GM19035 (cell line): ENCODE data around the gene CABLES1.
"Not testable (repeated sequence)": the region's sequence is repeated elsewhere in the genome, so short reads cannot be mapped to it uniquely, and the experiment has no call there.

Experiments
- ATAC-seq: cut with Tn5 transposase; IDR thresholded peaks from one replicate; pipeline ENCODE4 v1.9.1; 2021; ENCODE audit not compliant: unreplicated experiment

The CABLES1 gene

DNA sequence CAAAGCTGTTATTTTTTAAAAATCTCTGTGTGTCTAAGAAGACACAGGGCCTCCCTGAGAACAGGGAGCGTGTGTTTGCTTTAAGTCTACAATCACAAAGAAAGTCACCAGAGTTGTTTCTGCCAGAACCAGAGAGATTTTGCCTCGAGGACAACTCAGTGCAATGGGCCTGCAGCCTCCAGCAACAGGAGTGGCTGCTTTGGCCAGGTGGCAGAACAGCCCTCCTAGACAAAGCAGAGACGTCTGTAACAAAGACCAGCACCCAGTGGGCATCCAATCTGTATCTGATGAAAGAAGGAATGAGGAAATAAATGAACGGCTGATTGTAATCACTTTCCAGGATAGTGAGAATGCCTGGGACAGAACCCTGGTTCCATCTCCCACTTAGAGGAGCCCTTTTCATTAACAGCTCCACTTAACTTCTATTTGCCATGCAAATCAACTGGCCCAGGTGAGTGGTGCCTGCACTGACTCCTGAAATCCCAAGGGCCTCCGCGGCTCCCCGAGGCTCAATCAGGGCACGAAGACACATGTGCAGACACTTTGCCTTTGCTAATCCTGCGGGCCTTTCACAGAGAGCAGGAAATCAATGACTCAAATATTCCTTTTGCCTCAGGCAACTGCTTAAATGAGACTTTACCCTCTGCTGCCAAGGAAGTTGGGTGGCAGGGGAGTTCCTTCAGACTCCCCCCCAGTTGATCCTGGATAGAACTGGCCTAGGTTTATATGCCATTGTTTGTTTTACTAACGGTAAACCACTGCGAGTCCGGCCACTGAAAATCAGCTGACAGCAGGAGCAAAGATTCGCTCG is 146.5 kb downstream of the CABLES1 start:
- ATAC-seq: no peak

DNA sequence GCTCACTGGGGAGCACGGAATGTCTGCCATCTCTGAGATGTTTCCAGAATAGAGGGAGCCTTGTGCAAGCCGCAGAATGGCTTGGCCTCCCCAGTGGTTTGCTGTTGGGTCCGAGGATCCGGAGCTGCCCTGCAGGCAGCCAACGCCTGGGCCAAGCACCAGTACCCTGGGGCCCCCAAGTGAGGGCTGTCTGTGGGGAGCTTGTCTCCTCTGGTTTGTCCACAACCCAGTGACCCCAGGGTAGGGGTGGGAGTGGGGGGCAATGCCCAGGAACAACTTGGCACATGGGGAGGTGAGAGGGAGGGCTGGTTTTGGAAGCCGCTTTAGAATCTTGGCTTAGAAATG is 147.1 kb downstream of the CABLES1 start:
- ATAC-seq: no peak

DNA sequence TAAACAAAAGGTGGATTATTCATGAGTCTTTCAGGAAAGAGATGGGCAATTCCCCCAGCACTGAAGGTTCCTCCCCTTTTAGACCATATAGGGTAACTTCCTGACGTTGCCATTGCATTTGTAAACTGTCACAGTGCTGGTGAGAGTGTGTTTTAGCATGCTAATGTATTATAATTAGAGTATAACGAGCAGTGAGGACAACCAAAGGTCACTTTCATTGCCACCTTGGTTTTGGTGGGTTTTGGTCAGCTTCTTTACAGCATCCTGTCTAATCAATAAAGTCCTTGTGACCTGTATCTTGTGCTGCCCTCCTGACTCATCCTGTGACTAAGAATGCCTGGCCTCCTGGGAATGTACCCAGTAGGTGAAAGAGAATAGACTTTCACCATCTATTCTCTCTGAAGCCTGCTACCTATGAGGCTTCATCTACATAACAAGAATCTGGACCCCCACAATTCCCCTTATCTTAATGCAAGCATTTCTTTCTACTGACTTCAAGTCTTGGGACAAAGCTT is 148.7 kb downstream of the CABLES1 start:
- peak; percentile 77 for ATAC-seq

DNA sequence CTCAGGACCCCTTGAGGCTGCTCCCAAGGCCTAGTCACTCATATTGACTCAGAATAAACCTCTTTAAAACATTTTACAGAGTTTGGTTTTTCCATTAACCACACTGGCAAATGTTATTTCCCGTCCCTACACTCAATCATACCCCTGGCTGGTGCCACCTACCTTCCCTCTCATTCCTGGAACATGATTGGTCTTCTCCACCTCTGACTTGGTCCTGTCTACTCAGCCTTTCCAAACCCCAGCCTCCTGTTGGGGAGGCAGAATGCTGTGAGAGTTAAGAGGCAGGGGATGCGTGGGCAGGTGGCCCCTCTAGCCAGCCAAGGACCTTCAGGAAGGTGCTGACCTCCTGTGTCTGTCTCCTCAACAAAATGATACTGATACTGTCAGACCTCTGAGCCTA is 149.3 kb downstream of the CABLES1 start:
- no peak for ATAC-seq

GRCh38 chr18:23285581-23285980 is 150.3 kb downstream of the CABLES1 start:
- not testable (repeated sequence) for ATAC-seq

GRCh38 chr18:23291456-23292205 is 156.3 kb downstream of the CABLES1 start:
- no peak for ATAC-seq

DNA sequence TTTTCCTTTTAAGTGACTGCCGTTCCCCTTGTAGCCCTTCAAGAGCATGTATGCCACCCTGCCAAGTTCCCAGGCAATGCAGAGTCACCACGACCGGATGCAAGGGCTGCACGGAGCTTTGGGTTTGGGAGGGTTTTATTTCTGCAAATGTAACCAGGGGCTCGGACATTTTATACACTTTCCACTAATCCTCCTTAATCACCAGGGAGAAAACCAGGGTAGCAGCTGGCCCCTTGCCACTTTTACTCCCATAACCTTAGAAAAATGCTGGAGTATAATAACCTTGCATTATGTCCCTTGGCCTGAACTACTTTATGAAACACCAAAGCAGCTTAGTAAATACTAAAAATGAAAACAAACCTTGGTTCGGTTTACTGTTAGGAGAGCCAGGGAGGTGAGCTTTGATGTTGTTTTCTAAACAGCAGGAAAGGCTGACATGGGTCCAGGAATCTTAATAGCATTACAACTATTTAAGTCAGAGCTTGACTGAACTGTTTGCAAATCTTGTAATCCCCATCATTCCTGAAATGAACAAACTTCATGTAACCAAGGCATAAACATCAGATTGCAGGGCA is 165.0 kb downstream of the CABLES1 start:
- no peak for ATAC-seq

DNA sequence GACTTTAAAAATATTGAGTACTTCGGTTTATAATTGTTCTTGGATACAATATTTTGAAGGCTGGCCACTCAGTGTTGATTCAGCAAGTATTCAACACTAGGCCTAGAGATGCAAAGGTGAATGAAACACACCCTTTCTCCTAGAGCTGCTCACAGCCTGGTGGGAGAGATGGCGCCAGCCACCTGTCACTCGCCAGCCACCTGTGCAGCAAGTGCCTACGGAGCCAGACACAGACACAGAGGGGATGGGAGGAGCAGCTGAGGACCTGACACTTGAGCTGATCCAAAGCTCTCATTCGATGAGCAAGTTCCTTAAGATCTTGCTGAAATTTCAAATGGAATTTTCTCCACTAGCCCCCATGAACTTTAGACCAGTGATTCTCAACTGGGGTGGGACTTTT is 166.7 kb downstream of the CABLES1 start:
- no peak for ATAC-seq

GRCh38 chr18:23302511-23302850 is 167.2 kb downstream of the CABLES1 start:
- ATAC-seq: no peak

DNA sequence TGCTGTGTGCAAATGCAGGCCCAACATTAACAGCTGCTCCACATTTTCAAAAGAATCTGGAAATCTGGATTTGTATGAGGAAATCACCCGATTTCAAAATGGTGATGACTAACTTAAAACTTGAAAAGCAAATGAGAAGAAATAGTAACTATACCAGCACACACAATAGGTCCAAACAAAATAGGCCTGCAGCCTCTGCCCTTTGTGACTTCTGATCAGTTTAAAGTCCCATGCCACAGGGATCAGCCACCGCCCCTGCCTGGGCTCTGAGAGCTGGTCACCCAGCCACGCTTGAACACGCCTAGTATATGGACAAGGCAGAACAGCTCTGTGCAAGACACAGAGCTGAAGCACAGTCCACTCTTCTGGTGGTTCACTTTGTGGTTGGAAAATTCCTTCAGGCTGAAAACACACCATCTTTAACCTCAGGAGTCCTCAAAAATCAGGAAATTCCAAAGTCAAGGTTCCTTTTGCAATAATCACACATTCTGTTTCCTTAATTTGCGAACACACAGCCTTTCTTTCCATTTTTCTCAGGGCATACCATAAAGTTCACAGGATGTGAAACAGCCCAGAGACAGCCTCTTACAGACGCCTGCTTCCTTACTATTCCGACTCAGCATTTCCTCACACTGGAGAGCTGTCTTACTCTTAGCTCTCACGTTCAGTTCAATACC is 167.7 kb downstream of the CABLES1 start:
- ATAC-seq: no peak

DNA sequence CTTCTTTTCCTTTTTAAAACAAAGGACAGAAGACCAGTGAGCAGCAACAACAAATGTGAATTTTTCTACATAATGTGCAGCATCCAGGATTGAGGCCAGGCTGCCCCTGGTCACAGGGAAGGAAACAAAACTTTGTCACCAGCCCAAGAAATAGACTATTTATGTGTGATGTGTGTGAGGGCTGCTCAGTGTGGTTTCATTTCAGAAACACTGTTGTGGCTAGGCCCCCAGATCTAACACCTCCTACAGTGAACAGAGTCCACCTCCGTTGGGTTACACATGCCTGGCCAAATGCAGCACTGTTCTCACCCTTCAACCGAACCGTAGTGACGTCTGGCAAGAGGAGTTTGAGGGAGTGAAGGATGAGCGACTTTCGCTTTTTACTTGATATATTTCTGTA is 171.5 kb downstream of the CABLES1 start:
- ATAC-seq: peak; percentile 75

DNA sequence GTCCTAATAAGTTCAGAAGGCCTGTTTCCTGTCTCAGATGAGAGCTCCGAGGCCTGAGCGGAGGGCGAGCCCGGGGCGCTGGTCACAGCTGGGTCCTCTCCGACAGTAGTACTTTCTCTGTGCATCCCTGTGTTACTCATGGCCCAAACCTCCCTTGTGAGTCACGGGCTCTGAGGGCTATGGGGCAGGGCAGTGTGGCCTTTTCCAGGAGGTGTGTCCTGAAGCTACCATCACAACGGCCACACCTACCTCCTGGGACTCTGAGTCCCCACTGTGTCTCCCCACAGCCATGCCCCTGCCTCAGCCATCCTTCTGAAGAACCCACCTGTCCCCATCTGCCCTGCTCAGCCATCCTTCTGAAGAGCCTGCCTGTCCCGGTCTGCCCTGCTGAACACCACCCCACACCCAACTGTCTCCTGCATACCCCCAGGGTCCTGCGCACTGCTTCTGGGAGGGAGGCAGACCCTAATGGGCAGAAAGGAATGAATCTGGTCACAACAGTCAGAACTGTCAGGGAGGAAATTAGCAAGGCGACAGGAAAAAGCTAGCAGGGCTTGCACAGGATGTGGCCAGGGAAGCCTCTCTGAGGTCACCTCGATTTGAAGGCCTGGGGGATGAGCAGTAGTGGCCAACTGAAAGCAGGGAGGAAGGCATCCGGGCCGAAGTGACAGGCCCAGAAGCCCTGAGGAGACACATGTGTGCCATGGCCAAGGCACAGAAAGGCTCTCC is 172.4 kb downstream of the CABLES1 start:
- ATAC-seq: peak; percentile 56
